Keratinocyte (primary cell): ENCODE measurements around the gene NT5DC1.

Experiments used
- CTCF ChIP-seq, 3 experiments: IDR thresholded peaks in 1 of 3; conservative IDR thresholded peaks in 1 of 3; optimal IDR thresholded peaks in 1 of 3; 2 replicates in 2 of 3; 3 replicates in 1 of 3; pipeline versions ENCODE3 to v1.5.1; 2011; ENCODE audit warnings: low read length in 3 of 3, mild to moderate bottlenecking in 3 of 3, moderate library complexity in 2 of 3, control low read depth in 1 of 3, inconsistent platforms in 1 of 3; ENCODE audit not compliant: insufficient read depth in 2 of 3; ENCODE audit errors: extremely low read depth in 1 of 3
- EZH2 ChIP-seq: IDR thresholded peaks from one replicate; pipeline ENCODE4 v1.6.1; 2012; ENCODE audit warnings: inconsistent platforms, mild to moderate bottlenecking, low read length, moderate library complexity

GRCh38 chr6:116169880-116170279, 69.2 kb downstream of the NT5DC1 start:
- TF ChIP-seq EZH2 (no peak), CTCF (optimal IDR thresholded peaks at IDR 0.05 in 1 of 3, IDR thresholded peaks at IDR 0.05 in 1 of 3, conservative IDR thresholded peaks at IDR 0.05 in 1 of 3; ENCODE audit: extremely low read depth in 1 of 3, insufficient read depth in 2 of 3, low read length in 3 of 3) (no peak)
